Mesothelial cell of epicardium (in vitro differentiated cells): Measurements from ENCODE around the gene IPO13. TPM values are rescaled to one million over a fixed set of nuclear protein-coding genes. Genes with fewer than 3 reads are reported as not detected.

Experiments used
- DNase-seq, 2 experiments: peaks; one replicate each; pipeline ENCODE4 v3.0.0; 2021; ENCODE audit warnings: low spot score in 2 of 2; ENCODE audit not compliant: unreplicated experiment in 2 of 2
- H3K27ac Mint-ChIP-seq: 2 replicates; pipeline ENCODE4 v1.8.0; 2021; ENCODE audit warnings: mixed read lengths
- H3K27me3 Mint-ChIP-seq: 2 replicates; pipeline ENCODE4 v1.8.0; 2021; ENCODE audit warnings: low read depth, mixed read lengths
- H3K36me3 Mint-ChIP-seq: 2 replicates; pipeline ENCODE4 v1.8.0; 2021; ENCODE audit warnings: mixed read lengths
- H3K4me1 Mint-ChIP-seq: 2 replicates; pipeline ENCODE4 v1.8.0; 2021; ENCODE audit warnings: mixed read lengths
- H3K4me3 Mint-ChIP-seq: 2 replicates; pipeline ENCODE4 v1.8.0; 2021; ENCODE audit warnings: mild to moderate bottlenecking, moderate library complexity, mixed read lengths
- H3K9me3 Mint-ChIP-seq: 2 replicates; pipeline ENCODE4 v1.8.0; 2021; ENCODE audit warnings: mixed read lengths
- CTCF ChIP-seq: fragments of 200-600 bp; sonication (generic); IDR thresholded peaks from one replicate; pipeline ENCODE4 v1.5.0; 2021; ENCODE audit warnings: antibody characterized with exemption; ENCODE audit not compliant: unreplicated experiment
- total RNA-seq: library from RNA; stranded (reverse); gene quantifications from 3 replicates; pipeline ENCODE4 v1.2.1, GENCODE V29; 2021

IPO13 gene
- total RNA-seq, 1 donor from 2014 or later, result 26.4 TPM

DNA sequence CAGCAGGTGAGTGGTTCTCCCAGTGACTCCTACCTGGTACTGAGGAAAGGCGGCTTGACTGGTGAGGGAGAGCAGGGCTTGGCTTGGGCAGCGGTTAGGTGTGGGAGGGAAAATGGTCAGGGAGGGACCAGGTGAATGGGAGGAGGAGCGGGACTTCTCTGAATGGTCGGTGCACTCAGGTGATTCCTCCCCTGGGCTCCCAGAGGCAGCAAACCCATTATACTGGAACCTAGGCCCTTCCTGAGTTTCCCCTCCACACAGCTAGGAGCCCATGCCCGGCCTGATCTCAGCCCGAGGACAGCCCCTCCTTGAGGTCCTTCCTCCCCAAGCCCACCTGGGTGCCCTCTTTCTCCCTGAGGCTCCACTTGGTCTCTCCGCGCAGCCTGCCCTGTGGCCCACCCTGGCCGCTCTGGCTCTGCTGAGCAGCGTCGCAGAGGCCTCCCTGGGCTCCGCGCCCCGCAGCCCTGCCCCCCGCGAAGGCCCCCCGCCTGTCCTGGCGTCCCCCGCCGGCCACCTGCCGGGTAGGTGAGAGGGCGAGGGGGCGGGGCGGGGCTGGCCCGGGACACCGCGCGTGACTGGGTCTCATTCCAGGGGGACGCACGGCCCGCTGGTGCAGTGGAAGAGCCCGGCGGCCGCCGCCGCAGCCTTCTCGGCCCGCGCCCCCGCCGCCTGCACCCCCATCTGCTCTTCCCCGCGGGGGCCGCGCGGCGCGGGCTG, 10.9 kb upstream of the IPO13 start:
- Mint-ChIP-seq H3K9me3 (no peaks in the 10 kb centered on the region), H3K27me3 (peaks cover 64% of the 10 kb centered on the region), H3K4me3 (peak overlapping the region; percentile 45), H3K36me3 (no peaks in the 10 kb centered on the region), H3K4me1 (peaks cover 14% of the 10 kb centered on the region), H3K27ac (no peak overlapping the region)
- no peak for TF ChIP-seq CTCF
- no peak for DNase-seq

DNA sequence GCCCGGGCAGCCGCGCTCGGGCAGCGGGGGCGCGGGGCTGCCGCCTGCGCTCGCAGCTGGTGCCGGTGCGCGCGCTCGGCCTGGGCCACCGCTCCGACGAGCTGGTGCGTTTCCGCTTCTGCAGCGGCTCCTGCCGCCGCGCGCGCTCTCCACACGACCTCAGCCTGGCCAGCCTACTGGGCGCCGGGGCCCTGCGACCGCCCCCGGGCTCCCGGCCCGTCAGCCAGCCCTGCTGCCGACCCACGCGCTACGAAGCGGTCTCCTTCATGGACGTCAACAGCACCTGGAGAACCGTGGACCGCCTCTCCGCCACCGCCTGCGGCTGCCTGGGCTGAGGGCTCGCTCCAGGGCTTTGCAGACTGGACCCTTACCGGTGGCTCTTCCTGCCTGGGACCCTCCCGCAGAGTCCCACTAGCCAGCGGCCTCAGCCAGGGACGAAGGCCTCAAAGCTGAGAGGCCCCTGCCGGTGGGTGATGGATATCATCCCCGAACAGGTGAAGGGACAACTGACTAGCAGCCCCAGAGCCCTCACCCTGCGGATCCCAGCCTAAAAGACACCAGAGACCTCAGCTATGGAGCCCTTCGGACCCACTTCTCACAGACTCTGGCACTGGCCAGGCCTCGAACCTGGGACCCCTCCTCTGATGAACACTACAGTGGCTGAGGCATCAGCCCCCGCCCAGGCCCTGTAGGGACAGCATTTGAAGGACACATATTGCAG, 10.2 kb upstream of the IPO13 start:
- peak; percentile 16 for TF ChIP-seq CTCF
- Mint-ChIP-seq H3K4me1 (peaks cover 14% of the 10 kb centered on the region), H3K4me3 (peak overlapping the region; percentile 70), H3K27me3 (peaks cover 60% of the 10 kb centered on the region), H3K9me3 (no peaks in the 10 kb centered on the region), H3K27ac (no peak overlapping the region), H3K36me3 (no peaks in the 10 kb centered on the region)
- DNase-seq, result peak in 1 of 2 experiments; percentile 50

DNA sequence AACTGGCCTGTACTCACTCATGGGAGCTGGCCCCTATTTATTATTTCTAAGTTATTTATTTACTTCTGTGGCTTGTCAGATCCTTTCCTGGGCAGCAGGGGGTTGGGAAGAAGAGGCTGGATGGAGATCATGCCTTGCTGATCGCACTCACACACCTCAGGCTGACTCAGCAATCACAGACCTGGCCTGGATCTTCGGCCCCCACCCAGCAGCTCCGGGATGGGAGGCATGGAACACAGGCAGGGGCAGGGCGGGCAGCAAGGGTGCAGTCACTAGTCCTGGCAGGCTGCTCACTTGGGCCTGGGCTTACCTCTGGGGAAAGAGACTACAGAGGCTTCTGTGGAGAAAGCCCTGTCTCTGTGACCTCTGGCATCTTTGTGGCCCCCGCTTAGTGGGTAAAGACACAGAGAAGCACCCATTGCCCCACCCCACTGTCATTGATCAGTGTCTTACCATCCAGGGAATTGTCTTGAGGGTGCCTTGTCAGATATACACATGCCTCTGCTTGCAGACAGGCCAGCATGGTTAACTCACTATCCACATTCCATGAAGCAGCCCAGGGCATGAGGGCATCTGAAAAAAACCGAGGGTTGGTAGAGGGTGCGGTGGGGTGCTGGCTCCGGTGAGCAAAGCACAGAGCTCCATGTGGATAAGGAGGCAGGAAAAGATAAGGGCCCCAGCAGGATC, 9.4 kb upstream of the IPO13 start:
- no peak overlapping the region for H3K27ac Mint-ChIP-seq
- peak overlapping the region; percentile 8 for H3K4me3 Mint-ChIP-seq

GRCh38 chr1:43938383-43938782, 8.4 kb upstream of the IPO13 start:
- H3K9me3 Mint-ChIP-seq, result no peaks in the 10 kb centered on the region
- TF ChIP-seq CTCF, result no peak
- no peak for DNase-seq
- H3K27ac Mint-ChIP-seq, result no peak overlapping the region
- peaks cover 6% of the 10 kb centered on the region for H3K4me1 Mint-ChIP-seq
- peaks cover 44% of the 10 kb centered on the region for H3K27me3 Mint-ChIP-seq
- H3K4me3 Mint-ChIP-seq, result no peak overlapping the region
- no peaks in the 10 kb centered on the region for H3K36me3 Mint-ChIP-seq

More for the DNA sequence above, 9.4 kb upstream of the IPO13 start:
- no peaks in the 10 kb centered on the region for H3K36me3 Mint-ChIP-seq
- peaks cover 54% of the 10 kb centered on the region for H3K27me3 Mint-ChIP-seq
- no peaks in the 10 kb centered on the region for H3K9me3 Mint-ChIP-seq
- no peak for DNase-seq
- no peak for TF ChIP-seq CTCF
- H3K4me1 Mint-ChIP-seq, result peaks cover 14% of the 10 kb centered on the region

DNA sequence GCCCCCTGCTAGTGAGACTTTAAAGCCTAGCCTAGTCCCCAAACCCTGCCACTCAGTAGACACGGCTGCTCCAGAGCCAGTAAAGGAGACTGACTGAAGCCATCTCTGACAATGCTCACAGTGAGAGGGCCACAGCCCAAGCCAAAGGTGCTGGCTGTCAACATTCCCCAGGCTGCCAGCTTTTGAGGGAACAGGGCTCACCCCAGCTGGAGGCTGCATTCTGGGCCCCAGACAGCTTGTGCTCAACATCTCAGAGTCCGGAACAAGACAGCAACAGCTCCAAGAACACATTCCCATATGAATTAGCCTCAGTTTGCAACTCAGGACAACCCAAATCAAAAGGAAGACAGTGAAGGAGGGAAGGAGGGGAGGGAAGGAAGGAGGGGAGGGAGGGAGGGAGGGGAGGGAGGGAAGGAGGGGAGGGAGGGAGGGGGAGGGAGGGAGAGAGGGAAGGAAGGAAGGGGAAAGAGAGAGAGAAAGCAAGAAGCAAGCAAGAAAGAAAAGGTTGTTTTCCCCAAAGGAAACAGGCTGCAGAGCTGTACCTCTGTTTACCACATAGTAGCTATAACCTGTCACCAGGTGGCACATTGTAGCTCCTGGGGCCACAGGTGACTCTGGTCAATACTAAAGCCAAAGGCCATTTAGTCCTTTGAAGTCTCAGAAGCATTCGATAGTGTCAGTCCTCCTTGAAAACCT, 7.7 kb upstream of the IPO13 start:
- no peaks in the 10 kb centered on the region for H3K36me3 Mint-ChIP-seq
- no peak overlapping the region for H3K27ac Mint-ChIP-seq
- H3K4me1 Mint-ChIP-seq, result peaks cover 3% of the 10 kb centered on the region
- no peak for DNase-seq
- TF ChIP-seq CTCF, result no peak
- H3K4me3 Mint-ChIP-seq, result no peak overlapping the region
- H3K9me3 Mint-ChIP-seq, result no peaks in the 10 kb centered on the region
- H3K27me3 Mint-ChIP-seq, result peaks cover 41% of the 10 kb centered on the region
